SW480 (cell line): ENCODE measurements around the gene ANKS6.
"Not testable (repeated sequence)": the region's sequence is repeated elsewhere in the genome, so short reads cannot be mapped to it uniquely, and the experiment has no call there.

ENCODE experiments used
- DNase-seq: peaks from one replicate; pipeline ENCODE4 v3.0.0-alpha.2; 2016; ENCODE audit warnings: low spot score

The ANKS6 gene

GRCh38 chr9:98701576-98701975, 94.8 kb downstream of the ANKS6 start:
- no peak for DNase-seq

GRCh38 chr9:98700801-98701200, 95.6 kb downstream of the ANKS6 start:
- DNase-seq = no peak

- DNase-seq = no peak
Observed at GRCh38 chr9:98698856-98699255, 97.5 kb downstream of the ANKS6 start.

GRCh38 chr9:98694943-98695342, 101.4 kb downstream of the ANKS6 start:
- no peak for DNase-seq

GRCh38 chr9:98692392-98692791, 104.0 kb downstream of the ANKS6 start:
- DNase-seq = no peak

GRCh38 chr9:98691890-98692289, 104.5 kb downstream of the ANKS6 start:
- no peak for DNase-seq

- DNase-seq = no peak
Observed at GRCh38 chr9:98690686-98691085, 105.7 kb downstream of the ANKS6 start.

- no peak for DNase-seq
Observed at GRCh38 chr9:98688710-98689495, 107.5 kb downstream of the ANKS6 start.

GRCh38 chr9:98687911-98688310, 108.4 kb downstream of the ANKS6 start:
- no peak for DNase-seq

GRCh38 chr9:98686961-98687855, 109.1 kb downstream of the ANKS6 start:
- DNase-seq = no peak

- not testable (repeated sequence) for DNase-seq
Observed at GRCh38 chr9:98684816-98685215, 111.5 kb downstream of the ANKS6 start.
